ENCODE results near the gene CUEDC2.

The CUEDC2 gene

DNA sequence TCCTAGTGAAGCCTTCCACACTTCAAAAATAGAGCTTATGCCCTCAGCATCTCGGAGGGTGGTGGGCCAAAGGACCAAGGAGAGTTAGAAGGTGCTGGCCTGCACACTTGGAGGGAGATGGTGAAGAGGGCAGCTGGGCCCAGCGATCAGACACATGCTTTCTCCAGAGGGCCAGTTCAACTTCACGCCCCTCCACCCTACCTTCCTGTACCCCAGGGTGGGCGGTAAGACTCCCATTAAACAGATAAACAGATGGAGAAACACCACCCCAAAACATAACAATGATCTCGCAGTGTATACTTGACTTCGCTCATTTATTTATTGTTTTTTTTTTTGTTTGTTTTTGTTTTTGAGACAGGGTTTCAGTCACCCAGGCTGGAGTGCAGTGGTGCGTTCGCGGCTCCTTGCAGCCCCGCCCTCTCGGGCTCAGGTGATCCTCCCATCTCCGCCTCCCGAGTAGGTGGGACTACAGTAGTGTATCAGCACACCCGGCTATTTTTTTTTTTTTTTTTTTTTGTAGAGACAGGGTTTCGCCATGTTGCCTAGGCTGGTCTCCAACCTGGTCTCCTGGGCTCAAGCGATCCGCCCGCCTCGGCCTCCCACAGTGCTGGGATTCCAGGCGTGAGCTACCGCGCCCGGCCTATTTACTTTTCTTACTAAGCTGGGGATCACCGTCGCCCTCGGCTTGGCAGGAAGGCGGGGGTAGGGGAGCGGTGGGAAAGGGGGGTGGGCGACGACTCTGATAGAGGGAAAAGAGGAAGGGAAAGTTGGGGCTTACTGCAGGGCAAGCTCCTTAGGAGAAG lies 17.1 kb upstream of the CUEDC2 start:
- FAIRE-seq, result peak; percentile 87

DNA sequence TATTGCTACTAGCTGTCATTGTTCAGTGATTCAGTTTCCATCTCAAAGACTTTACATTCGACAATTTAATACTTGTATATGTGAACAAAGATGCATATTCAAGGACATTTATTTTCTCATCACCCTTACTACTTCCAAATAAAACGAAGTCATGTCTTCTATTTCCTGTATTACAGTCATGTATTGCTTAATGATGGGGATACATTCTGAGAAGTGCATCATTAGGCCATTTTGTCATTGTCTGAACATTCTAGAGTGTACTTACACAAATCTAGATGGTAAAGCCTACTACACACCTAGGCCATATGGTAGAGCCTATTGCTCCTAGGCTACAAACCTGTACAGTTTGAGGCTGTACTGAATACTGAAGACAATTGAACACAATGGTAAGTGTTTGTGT lies 12.5 kb upstream of the CUEDC2 start:
- no peak for FAIRE-seq
- DNase-seq (ENCODE audit: insufficient read length, low spot score), result no peak
- TF ChIP-seq POU2F2 (IDR thresholded peaks at IDR 0.05; ENCODE audit: low read depth, low read length) (no peak), POLR2AphosphoS5 (IDR thresholded peaks at IDR 0.05; ENCODE audit: low read depth, low read length) (no peak), POLR2A (IDR thresholded peaks at IDR 0.05; ENCODE audit: low read depth, low read length) (no peak), TAF1 (IDR thresholded peaks at IDR 0.05; ENCODE audit: low read depth, low read length) (no peak), PAX5 (IDR thresholded peaks at IDR 0.05; ENCODE audit: insufficient read depth, low read length, severe bottlenecking) (no peak), SPI1 (IDR thresholded peaks at IDR 0.05; ENCODE audit: low read depth, low read length) (no peak)

More for the DNA sequence above, 17.1 kb upstream of the CUEDC2 start:
- no peak for DNase-seq (ENCODE audit: insufficient read length, low spot score)
- TF ChIP-seq SPI1 (IDR thresholded peaks at IDR 0.05; ENCODE audit: low read depth, low read length) (0 out of 2 replicates have a peak, but pooled peaks have one; percentile 21), POLR2A (IDR thresholded peaks at IDR 0.05; ENCODE audit: low read depth, low read length) (no peak), TAF1 (IDR thresholded peaks at IDR 0.05; ENCODE audit: low read depth, low read length) (no peak), PAX5 (IDR thresholded peaks at IDR 0.05; ENCODE audit: insufficient read depth, low read length, severe bottlenecking) (no peak), POLR2AphosphoS5 (IDR thresholded peaks at IDR 0.05; ENCODE audit: low read depth, low read length) (no peak), POU2F2 (IDR thresholded peaks at IDR 0.05; ENCODE audit: low read depth, low read length) (no peak)

- DNase-seq (ENCODE audit: insufficient read length, low spot score) (no peak), FAIRE-seq (no peak)
- TF ChIP-seq POLR2A (IDR thresholded peaks at IDR 0.05; ENCODE audit: low read depth, low read length) (no peak), PAX5 (IDR thresholded peaks at IDR 0.05; ENCODE audit: insufficient read depth, low read length, severe bottlenecking) (no peak), SPI1 (IDR thresholded peaks at IDR 0.05; ENCODE audit: low read depth, low read length) (no peak), POLR2AphosphoS5 (IDR thresholded peaks at IDR 0.05; ENCODE audit: low read depth, low read length) (no peak), TAF1 (IDR thresholded peaks at IDR 0.05; ENCODE audit: low read depth, low read length) (no peak), POU2F2 (IDR thresholded peaks at IDR 0.05; ENCODE audit: low read depth, low read length) (no peak)
These were observed 6.0 kb upstream of the CUEDC2 start for GRCh38 chr10:102438374-102438773.

GRCh38 chr10:102437515-102437914 lies 5.1 kb upstream of the CUEDC2 start:
- no peak for DNase-seq (ENCODE audit: insufficient read length, low spot score)
- no peak for FAIRE-seq
- no peak for TF ChIP-seq PAX5 (IDR thresholded peaks at IDR 0.05; ENCODE audit: insufficient read depth, low read length, severe bottlenecking)
- TF ChIP-seq SPI1 (IDR thresholded peaks at IDR 0.05; ENCODE audit: low read depth, low read length), result no peak
- TF ChIP-seq POLR2AphosphoS5 (IDR thresholded peaks at IDR 0.05; ENCODE audit: low read depth, low read length), result no peak
- no peak for TF ChIP-seq TAF1 (IDR thresholded peaks at IDR 0.05; ENCODE audit: low read depth, low read length)
- no peak for TF ChIP-seq POLR2A (IDR thresholded peaks at IDR 0.05; ENCODE audit: low read depth, low read length)
- TF ChIP-seq POU2F2 (IDR thresholded peaks at IDR 0.05; ENCODE audit: low read depth, low read length), result no peak

- TF ChIP-seq POLR2A (IDR thresholded peaks at IDR 0.05; ENCODE audit: low read depth, low read length) (no peak), POU2F2 (IDR thresholded peaks at IDR 0.05; ENCODE audit: low read depth, low read length) (no peak), TAF1 (IDR thresholded peaks at IDR 0.05; ENCODE audit: low read depth, low read length) (no peak), PAX5 (IDR thresholded peaks at IDR 0.05; ENCODE audit: insufficient read depth, low read length, severe bottlenecking) (no peak), SPI1 (IDR thresholded peaks at IDR 0.05; ENCODE audit: low read depth, low read length) (no peak), POLR2AphosphoS5 (IDR thresholded peaks at IDR 0.05; ENCODE audit: low read depth, low read length) (no peak)
- FAIRE-seq, result no peak
- no peak for DNase-seq (ENCODE audit: insufficient read length, low spot score)
These were observed 3.9 kb upstream of the CUEDC2 start for GRCh38 chr10:102436312-102436711.

DNA sequence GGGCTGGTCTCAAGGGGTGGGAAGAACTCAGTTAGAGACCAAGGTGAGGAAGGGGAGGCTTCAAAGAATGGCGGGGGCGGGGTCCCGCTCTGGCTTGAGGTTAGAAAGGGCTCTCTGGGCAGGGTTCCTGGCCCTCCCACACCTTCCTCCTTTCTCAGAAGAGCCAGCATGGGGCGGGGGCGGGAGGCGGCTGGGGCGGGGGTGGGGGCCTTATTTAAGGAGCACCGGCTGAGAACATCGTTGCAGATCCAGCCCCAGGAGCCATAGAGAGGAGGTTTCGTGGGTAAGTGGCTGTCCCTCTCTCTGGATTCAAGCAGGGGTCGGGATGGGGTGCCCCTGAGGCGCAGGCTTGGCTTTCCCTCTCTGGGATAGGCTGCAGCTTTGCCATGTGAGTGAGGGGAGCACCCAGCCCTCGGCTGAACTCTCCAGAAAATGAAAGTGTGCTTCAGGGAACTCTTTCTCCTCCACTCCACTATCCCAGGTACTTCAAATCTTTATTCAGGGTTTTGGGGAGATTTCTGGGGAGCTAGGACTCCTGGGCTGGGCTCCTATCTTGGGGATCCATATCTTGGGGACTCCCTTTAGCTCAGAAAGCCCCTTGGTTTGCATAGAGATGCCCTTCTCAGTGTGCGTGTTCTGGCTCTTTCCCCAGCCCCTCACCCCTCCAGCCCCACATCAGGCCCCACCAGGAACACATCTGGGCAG lies 3.3 kb upstream of the CUEDC2 start:
- TF ChIP-seq TAF1 (IDR thresholded peaks at IDR 0.05; ENCODE audit: low read depth, low read length), result peak; percentile 46; the same call in 1 of the 2 replicates
- no peak for TF ChIP-seq SPI1 (IDR thresholded peaks at IDR 0.05; ENCODE audit: low read depth, low read length)
- no peak for TF ChIP-seq PAX5 (IDR thresholded peaks at IDR 0.05; ENCODE audit: insufficient read depth, low read length, severe bottlenecking)
- TF ChIP-seq POLR2A (IDR thresholded peaks at IDR 0.05; ENCODE audit: low read depth, low read length), result peak; percentile 73
- FAIRE-seq (peak; percentile 5), DNase-seq (ENCODE audit: insufficient read length, low spot score) (no peak)

- no peak for TF ChIP-seq TAF1 (IDR thresholded peaks at IDR 0.05; ENCODE audit: low read depth, low read length)
- TF ChIP-seq POLR2AphosphoS5 (IDR thresholded peaks at IDR 0.05; ENCODE audit: low read depth, low read length), result no peak; the same call in 1 of the 2 replicates
- TF ChIP-seq SPI1 (IDR thresholded peaks at IDR 0.05; ENCODE audit: low read depth, low read length), result no peak
- no peak for TF ChIP-seq POU2F2 (IDR thresholded peaks at IDR 0.05; ENCODE audit: low read depth, low read length)
- TF ChIP-seq PAX5 (IDR thresholded peaks at IDR 0.05; ENCODE audit: insufficient read depth, low read length, severe bottlenecking), result no peak
- no peak for TF ChIP-seq POLR2A (IDR thresholded peaks at IDR 0.05; ENCODE audit: low read depth, low read length)
- DNase-seq (ENCODE audit: insufficient read length, low spot score), result no peak
- FAIRE-seq, result no peak
These were observed 2.7 kb upstream of the CUEDC2 start for GRCh38 chr10:102435133-102435497.

- DNase-seq (ENCODE audit: insufficient read length, low spot score) (no peak), FAIRE-seq (peak; percentile 41)
- TF ChIP-seq POU2F2 (IDR thresholded peaks at IDR 0.05; ENCODE audit: low read depth, low read length) (no peak), POLR2A (IDR thresholded peaks at IDR 0.05; ENCODE audit: low read depth, low read length) (no peak), PAX5 (IDR thresholded peaks at IDR 0.05; ENCODE audit: insufficient read depth, low read length, severe bottlenecking) (no peak), POLR2AphosphoS5 (IDR thresholded peaks at IDR 0.05; ENCODE audit: low read depth, low read length) (no peak), TAF1 (IDR thresholded peaks at IDR 0.05; ENCODE audit: low read depth, low read length) (no peak), SPI1 (IDR thresholded peaks at IDR 0.05; ENCODE audit: low read depth, low read length) (no peak)
These were observed 2.2 kb upstream of the CUEDC2 start for GRCh38 chr10:102434394-102435132.
